ENCODE measurements around the gene BBX.

DNA sequence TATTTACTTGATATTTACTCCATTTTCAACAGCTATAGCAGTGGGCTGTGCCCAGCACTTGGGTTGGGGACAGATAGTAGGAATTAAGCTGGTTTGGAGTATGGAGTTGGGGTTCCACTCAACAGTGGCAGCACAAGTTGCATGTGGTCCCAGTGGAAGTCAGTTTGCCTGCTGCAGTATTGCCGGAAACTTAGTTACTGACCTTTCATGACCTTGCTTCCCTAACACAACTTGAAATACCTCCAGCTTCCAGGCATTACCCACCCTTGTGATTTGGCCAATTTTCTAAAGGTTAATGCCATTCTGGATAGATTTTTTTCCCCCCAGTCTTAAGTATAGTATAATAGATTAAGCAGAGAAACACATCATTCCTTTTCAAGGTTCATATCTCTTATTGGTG, 68.0 kb downstream of the BBX start:
- TF ChIP-seq ZBTB21 (CRISPR knock-in tag; IDR thresholded peaks at IDR 0.05; ENCODE audit: borderline replicate concordance), result no peak
- no peak for TF ChIP-seq TEAD4 (CRISPR knock-in tag; IDR thresholded peaks at IDR 0.05)
- TF ChIP-seq AFF4 (CRISPR knock-in tag; IDR thresholded peaks at IDR 0.05; ENCODE audit: borderline replicate concordance), result no peak
- no peak for TF ChIP-seq CTCF (IDR thresholded peaks at IDR 0.05)
- TF ChIP-seq, protein P1, sequence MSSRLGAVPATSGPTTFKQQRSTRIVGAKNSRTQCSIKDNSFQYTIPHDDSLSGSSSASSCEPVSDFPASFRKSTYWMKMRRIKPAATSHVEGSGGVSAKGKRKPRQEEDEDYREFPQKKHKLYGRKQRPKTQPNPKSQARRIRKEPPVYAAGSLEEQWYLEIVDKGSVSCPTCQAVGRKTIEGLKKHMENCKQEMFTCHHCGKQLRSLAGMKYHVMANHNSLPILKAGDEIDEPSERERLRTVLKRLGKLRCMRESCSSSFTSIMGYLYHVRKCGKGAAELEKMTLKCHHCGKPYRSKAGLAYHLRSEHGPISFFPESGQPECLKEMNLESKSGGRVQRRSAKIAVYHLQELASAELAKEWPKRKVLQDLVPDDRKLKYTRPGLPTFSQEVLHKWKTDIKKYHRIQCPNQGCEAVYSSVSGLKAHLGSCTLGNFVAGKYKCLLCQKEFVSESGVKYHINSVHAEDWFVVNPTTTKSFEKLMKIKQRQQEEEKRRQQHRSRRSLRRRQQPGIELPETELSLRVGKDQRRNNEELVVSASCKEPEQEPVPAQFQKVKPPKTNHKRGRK (CRISPR knock-in tag; IDR thresholded peaks at IDR 0.05; ENCODE audit: borderline replicate concordance), result no peak
- no peak for TF ChIP-seq MXD4 (CRISPR knock-in tag; IDR thresholded peaks at IDR 0.05; ENCODE audit: borderline replicate concordance)
- TF ChIP-seq, protein P2, sequence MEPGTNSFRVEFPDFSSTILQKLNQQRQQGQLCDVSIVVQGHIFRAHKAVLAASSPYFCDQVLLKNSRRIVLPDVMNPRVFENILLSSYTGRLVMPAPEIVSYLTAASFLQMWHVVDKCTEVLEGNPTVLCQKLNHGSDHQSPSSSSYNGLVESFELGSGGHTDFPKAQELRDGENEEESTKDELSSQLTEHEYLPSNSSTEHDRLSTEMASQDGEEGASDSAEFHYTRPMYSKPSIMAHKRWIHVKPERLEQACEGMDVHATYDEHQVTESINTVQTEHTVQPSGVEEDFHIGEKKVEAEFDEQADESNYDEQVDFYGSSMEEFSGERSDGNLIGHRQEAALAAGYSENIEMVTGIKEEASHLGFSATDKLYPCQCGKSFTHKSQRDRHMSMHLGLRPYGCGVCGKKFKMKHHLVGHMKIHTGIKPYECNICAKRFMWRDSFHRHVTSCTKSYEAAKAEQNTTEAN (CRISPR knock-in tag; IDR thresholded peaks at IDR 0.05), result no peak
- TF ChIP-seq MAX (CRISPR knock-in tag; IDR thresholded peaks at IDR 0.05), result no peak
- TF ChIP-seq NR3C1 (CRISPR knock-in tag; conservative IDR thresholded peaks at IDR 0.05; ENCODE audit: low read depth), result no peak

Measured in WTC11 (cell line).